ENCODE measurements around the gene IQSEC1.

DNA sequence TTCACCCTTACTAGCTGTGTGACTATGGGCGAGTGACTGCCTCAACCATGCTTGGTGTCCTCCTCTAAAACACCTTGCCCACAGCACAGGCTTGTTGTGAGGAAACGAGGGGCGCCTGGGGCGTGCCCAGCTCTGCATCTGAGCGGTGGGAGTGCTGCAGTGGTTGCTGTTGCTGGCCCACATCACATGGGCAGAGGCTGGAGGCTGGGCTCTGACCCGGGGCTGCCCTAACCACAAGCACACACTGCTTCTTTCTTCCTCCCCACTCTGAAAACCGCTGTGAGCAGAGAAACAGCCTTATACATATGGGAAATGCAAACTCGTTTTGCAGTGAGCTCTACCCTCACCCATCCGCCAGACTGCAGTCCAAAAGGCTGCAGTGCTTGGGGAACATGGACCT, 157.1 kb downstream of the IQSEC1 start:
- no peak for TF ChIP-seq EGR1 (IDR thresholded peaks at IDR 0.05)
- TF ChIP-seq REST (IDR thresholded peaks at IDR 0.05; ENCODE audit: low read depth), result no peak
- TF ChIP-seq CEBPB (IDR thresholded peaks at IDR 0.05), result no peak
- TF ChIP-seq MAX (IDR thresholded peaks at IDR 0.05), result no peak
- no peak for TF ChIP-seq TAF1 (IDR thresholded peaks at IDR 0.05; ENCODE audit: low read depth)

Measured in Ishikawa (cell line).